ENCODE results near the gene ACTN1.

The ACTN1 gene

DNA sequence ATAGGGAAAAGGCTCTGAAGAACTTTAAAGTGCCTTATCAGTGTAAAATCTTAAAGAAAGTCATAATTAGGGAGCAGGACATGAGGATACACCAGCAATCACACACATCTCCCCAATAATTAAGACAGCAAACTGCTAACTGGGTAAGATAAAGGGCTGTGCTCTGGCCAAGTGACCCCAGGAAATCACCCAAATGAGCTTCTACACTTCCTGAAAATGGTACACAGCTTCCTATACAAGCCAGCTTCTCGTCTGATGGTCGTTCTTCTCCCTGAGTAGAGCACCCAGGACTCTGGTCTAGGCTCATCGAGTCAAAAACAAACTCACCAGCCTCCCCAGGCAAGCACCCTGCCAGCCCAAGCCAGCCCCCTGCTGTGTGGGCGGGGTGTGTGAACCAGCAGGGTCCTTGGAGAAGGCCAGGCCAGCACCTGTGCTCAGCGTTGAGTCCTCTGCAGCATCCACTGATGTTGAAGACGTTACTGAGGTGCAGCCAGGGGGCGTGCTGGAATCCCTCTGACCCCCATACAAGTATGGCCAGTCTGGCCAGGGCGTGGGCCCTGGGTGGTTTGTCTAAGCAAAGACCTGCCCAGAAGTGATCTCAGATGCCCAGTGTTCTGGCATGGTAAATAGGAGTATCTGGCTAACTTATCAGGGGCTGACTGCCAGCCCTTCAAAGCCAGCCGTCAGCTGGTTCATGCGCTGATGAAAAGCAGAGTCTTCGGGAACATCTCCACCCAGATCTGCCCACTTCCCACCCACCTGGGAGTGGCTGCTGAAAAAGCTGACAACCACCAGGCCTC is 41.4 kb downstream of the ACTN1 start:
- DNase-seq (ENCODE audit: low read depth in 1 of 2, low spot score in 1 of 2) = no peak

DNA sequence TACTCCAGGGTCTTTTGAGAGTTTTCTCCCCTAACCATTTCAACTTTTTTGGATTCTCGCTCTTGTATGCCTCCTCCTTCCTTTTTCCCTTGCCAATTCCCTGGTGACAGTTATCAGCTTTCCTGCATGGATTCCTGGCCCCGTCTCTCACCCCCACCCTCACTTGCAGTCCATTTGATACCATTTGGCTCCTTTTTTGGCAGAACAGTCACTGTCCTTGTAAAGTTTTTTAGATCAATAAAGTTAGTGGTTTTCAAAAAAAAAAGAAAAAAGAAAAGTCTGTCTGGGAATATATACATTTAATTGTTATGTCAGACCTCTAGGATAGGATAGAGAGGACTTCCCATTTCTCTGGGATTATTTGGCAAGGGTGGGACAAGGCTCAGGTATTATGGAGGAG is 42.1 kb downstream of the ACTN1 start:
- no peak for DNase-seq (ENCODE audit: low read depth in 1 of 2, low spot score in 1 of 2)

GRCh38 chr14:68936476-68936875 is 42.6 kb downstream of the ACTN1 start:
- no peak for DNase-seq (ENCODE audit: low read depth in 1 of 2, low spot score in 1 of 2)

DNA sequence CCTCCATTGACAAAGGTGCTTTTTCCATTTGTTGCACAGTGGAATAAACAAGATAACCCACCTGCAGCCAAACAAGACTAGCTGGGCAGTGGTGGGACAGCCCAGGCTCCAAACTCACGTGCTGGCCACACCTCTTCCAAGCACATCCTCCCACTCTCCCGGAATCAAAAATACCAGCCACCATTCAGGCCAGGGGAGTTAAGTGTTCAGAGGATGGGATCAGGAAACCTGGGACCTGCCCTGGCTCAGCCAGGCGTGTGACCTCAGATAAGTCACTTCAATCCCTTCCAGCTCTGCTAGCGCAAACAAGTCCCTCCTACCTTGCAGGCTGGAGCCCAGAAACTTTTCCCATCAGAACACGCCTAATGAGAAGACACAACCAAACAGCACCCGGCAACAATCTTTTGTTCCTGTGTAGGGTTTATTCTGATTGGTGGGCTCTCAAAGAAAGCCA is 43.3 kb downstream of the ACTN1 start:
- DNase-seq (ENCODE audit: low read depth in 1 of 2, low spot score in 1 of 2) = no peak

DNA sequence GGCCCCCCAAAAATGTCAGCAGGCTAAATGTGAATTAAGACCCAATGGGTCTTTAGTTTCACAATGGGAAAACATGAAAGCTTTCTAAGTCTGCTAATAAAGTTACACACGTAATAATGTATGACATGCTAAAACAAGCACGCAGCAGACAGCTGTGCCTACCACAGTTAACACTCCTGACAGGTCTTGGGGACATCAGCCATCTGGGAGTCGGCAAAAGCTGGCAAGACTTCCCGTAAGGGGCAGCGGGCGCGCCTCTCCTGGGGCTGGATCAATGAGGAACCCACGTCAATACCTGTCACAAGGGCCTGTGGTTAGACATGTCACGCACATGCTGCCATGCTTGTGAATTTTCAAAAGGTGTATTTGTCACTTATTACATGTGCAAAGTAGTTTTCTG is 45.0 kb downstream of the ACTN1 start:
- DNase-seq (ENCODE audit: low read depth in 1 of 2, low spot score in 1 of 2) = no peak

- no peak for DNase-seq (ENCODE audit: low read depth in 1 of 2, low spot score in 1 of 2)
Observed at GRCh38 chr14:68932686-68933085, 46.4 kb downstream of the ACTN1 start.

DNA sequence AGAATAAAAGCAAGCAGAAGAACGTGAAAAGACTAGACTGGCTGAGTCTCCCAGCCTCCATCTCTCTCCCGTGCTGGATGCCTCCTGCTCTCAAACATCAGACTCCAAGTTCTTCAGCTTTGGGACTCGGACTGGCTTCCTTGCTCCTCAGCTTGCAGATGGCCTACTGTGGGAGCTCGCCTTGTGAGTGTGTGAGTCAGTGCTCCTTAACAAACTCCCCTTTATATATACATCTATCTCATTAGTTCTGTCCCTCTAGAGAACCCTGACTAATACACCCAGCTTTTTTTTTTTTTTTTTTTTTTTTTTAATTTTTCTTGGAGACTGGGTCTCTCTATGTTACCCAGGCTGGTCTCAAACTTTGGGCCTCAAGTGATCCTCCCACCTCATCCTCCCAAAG is 46.9 kb downstream of the ACTN1 start:
- DNase-seq (ENCODE audit: low read depth in 1 of 2, low spot score in 1 of 2) = no peak

GRCh38 chr14:68931474-68932051 is 47.5 kb downstream of the ACTN1 start:
- DNase-seq (ENCODE audit: low read depth in 1 of 2, low spot score in 1 of 2) = no peak

DNA sequence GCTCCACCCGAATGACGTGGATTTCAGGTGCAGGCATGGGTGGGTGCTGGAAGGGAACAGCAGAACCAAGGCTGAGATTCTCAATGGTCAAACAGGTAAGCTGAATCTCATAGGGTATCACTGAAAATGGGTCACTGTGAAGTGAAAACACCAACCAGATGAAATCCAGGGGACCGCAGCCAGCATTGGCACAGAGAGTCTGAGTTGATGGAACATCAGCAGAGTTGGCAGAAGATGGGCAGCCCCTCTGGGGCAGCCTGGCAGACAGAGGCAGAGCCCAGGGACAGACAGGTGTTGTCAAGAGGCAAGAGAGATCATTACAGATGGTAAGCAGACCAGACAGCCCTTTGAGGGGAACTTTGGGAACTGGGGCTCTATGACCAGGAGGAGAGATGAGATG is 48.0 kb downstream of the ACTN1 start:
- no peak for DNase-seq (ENCODE audit: low read depth in 1 of 2, low spot score in 1 of 2)

GRCh38 chr14:68929623-68930307 is 49.3 kb downstream of the ACTN1 start:
- DNase-seq (ENCODE audit: low read depth in 1 of 2, low spot score in 1 of 2) = no peak

- DNase-seq (ENCODE audit: low read depth in 1 of 2, low spot score in 1 of 2) = no peak
Observed at GRCh38 chr14:68928770-68929550, 50.1 kb downstream of the ACTN1 start.

- DNase-seq (ENCODE audit: low read depth in 1 of 2, low spot score in 1 of 2) = no peak
Observed at GRCh38 chr14:68927956-68928675, 51.0 kb downstream of the ACTN1 start.

GRCh38 chr14:68927089-68927488 is 52.0 kb downstream of the ACTN1 start:
- no peak for DNase-seq (ENCODE audit: low read depth in 1 of 2, low spot score in 1 of 2)

- no peak for DNase-seq (ENCODE audit: low read depth in 1 of 2, low spot score in 1 of 2)
Observed at GRCh38 chr14:68926236-68926635, 52.9 kb downstream of the ACTN1 start.

DNA sequence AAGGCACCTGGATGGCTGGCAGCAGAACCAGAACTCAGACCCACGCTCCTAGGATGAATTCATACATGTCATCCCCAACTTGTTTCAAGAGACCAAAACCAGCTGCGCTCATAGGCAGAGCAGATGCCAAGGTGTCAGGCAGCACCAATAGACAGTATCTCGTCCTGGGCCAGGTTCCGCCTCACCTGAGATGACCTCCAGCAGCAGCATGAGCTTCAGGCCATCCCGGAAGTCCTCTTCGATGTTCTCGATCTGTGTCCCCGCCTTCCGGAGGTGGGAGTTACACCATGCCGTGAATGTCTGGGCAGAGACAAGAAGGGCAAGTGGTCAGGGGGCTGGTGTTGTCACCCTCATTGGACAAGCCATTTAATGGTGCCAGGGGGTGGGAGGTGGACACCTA is 53.7 kb downstream of the ACTN1 start:
- DNase-seq (ENCODE audit: low read depth in 1 of 2, low spot score in 1 of 2) = no peak

- no peak for DNase-seq (ENCODE audit: low read depth in 1 of 2, low spot score in 1 of 2)
Observed at GRCh38 chr14:68924186-68925158, 54.6 kb downstream of the ACTN1 start.

- DNase-seq (ENCODE audit: low read depth in 1 of 2, low spot score in 1 of 2) = no peak
Observed at GRCh38 chr14:68922886-68923285, 56.2 kb downstream of the ACTN1 start.

DNA sequence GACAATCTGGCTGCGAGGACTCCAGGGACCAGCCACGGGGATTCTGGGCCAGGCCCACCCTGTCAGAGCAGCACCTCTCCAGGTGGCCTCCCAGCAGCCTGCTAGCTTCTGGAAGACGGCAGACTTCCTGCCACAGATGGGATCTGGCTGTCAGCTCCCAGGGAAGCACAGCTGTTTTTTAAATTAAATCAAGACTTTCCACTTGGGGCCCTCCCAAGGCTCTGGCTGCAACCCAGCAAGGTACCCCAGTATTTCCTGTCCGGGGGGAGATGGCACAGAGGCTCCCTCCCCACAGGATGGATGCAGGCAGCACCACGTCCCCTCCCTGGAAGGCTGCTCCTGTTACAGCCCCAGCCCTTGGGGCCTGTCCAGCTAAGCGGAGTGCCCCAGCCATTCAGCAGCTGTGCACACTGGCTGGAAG is 56.9 kb downstream of the ACTN1 start:
- no peak for DNase-seq (ENCODE audit: low read depth in 1 of 2, low spot score in 1 of 2)

DNA sequence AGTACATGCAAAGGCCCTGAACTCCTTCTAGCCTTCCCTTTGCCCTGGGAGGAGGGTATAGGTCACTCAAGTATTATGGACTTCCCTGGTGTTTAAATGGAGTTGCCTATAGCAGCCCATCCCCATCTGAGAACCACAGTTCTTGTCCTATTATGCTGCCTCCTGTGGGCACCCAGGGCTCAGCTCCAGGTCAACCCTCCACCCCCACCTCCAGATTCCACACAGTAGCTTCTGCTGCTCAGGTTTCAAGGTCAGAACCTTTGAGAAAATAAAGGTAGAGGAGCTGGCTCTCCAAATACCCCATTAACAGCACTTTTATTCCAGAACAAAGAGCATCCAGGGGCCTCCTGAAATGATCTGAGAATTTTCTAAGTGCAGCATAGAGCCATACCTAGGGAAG is 57.4 kb downstream of the ACTN1 start:
- no peak for DNase-seq (ENCODE audit: low read depth in 1 of 2, low spot score in 1 of 2)

GRCh38 chr14:68921049-68921448 is 58.1 kb downstream of the ACTN1 start:
- DNase-seq (ENCODE audit: low read depth in 1 of 2, low spot score in 1 of 2) = no peak

Measured in stimulated activated CD4-positive, alpha-beta T cell treated with anti-CD3 and anti-CD28 coated beads, Interleukin-15, amount 100 ng/mL, for 1 hour (primary cell).